Panc1 (cell line): ENCODE measurements around the gene TRPM1. TPM values are rescaled to one million over a fixed set of nuclear protein-coding genes. Genes with fewer than 3 reads are reported as not detected.

Experiments
- ATAC-seq: fragments of 200-7000 bp; cut with Tn5 transposase; 2 replicates; pipeline ENCODE4 v1.9.1; 2020; ENCODE audit warnings: mild to moderate bottlenecking, moderate library complexity
- BruUV-seq: library from RNA; stranded (reverse); fragments of 400-500 nt; replicated peaks from 2 replicates; lab custom pipeline; 2021; lab: Mats Ljungman, UMichigan
- CTCF ChIA-PET: fragments of 300-600 bp; sonication (Branson Sonifier 250); formaldehyde crosslinking; loops from one replicate; lab custom pipeline; 2022; ENCODE audit warnings: antibody characterized with exemption; lab: Charles Lee
- POLR2A ChIA-PET: fragments of 300-600 bp; sonication (Branson Sonifier 250); formaldehyde crosslinking; loops from one replicate; lab custom pipeline; 2022; ENCODE audit warnings: antibody characterized with exemption; lab: Charles Lee
- DNase-seq: peaks from one replicate; pipeline ENCODE4 v3.0.0-alpha.2; 2010; ENCODE audit warnings: low read depth, low spot score
- H3K27ac ChIP-seq: 2 replicates; pipeline ENCODE4 v1.5.1; 2011; ENCODE audit warnings: mild to moderate bottlenecking, low read length, inconsistent platforms
- H3K27me3 ChIP-seq: fragments of 200-500 bp; sonication (Bioruptor generic); 2 replicates; pipeline ENCODE4 v1.6.0; 2014; ENCODE audit warnings: low read length, inconsistent platforms; ENCODE audit not compliant: control insufficient read depth, insufficient read depth
- H3K36me3 ChIP-seq: fragments of 200-500 bp; sonication (Bioruptor generic); 2 replicates; pipeline ENCODE4 v1.5.1; 2014; ENCODE audit warnings: inconsistent platforms, mild to moderate bottlenecking, low read length, moderate library complexity; ENCODE audit not compliant: control insufficient read depth, insufficient read depth
- H3K4me1 ChIP-seq: 2 replicates; pipeline ENCODE4 v1.5.1; 2011; ENCODE audit warnings: inconsistent platforms, mild to moderate bottlenecking, low read length, moderate library complexity; ENCODE audit not compliant: control insufficient read depth, insufficient read depth
- H3K4me3 ChIP-seq, 2 experiments: 2 replicates each; pipeline ENCODE4 v1.5.1; 2011 to 2012; ENCODE audit warnings: low read depth in 2 of 2, low read length in 2 of 2, mild to moderate bottlenecking in 2 of 2, inconsistent platforms in 1 of 2, moderate library complexity in 1 of 2
- H3K9me3 ChIP-seq: fragments of 200-500 bp; sonication (Bioruptor generic); 2 replicates; pipeline ENCODE4 v1.5.1; 2014; ENCODE audit warnings: low read depth, mild to moderate bottlenecking, inconsistent platforms, low read length, moderate library complexity; ENCODE audit not compliant: control insufficient read depth, insufficient read depth
- POLR2AphosphoS5 ChIP-seq: IDR thresholded peaks from 2 replicates; pipeline ENCODE4 v1.6.1; 2012; ENCODE audit warnings: mild to moderate bottlenecking, low read depth, low read length, moderate library complexity
- SIN3A ChIP-seq: IDR thresholded peaks from 2 replicates; pipeline ENCODE4 v1.6.1; 2012; ENCODE audit warnings: low read depth, mild to moderate bottlenecking, low read length, moderate library complexity, borderline replicate concordance; ENCODE audit not compliant: insufficient read depth
- TCF7L2 ChIP-seq: IDR thresholded peaks from 2 replicates; pipeline ENCODE4 v1.6.1; 2011; ENCODE audit warnings: mild to moderate bottlenecking, low read depth, low read length, inconsistent platforms
- in situ Hi-C: cut with HindIII; loops from 2 replicates; pipeline ENCODE4 v1.10.0; 2016; ENCODE audit warnings: low sequenced_read_pairs, low pct_unique_long_range_greater_than_20kb
- intact Hi-C: fragments of 100-400 bp; cut with micrococcal nuclease; formaldehyde crosslinking; loops from one replicate; pipeline ENCODE4 v1.10.0; 2022; ENCODE audit not compliant: unreplicated experiment
- total RNA-seq: library from RNA; stranded (reverse); gene quantifications from one replicate; pipeline ENCODE4 v1.2.1, GENCODE V29; 2021; ENCODE audit not compliant: unreplicated experiment
- TF ChIP-seq, protein P1 (sequence below), 2 experiments: IDR thresholded peaks; 2 replicates each; pipeline ENCODE4 v1.6.1; 2011 to 2012; ENCODE audit warnings: low read depth in 2 of 2, control low read depth in 1 of 2, low read length in 1 of 2, mild to moderate bottlenecking in 1 of 2, moderate library complexity in 1 of 2; ENCODE audit not compliant: insufficient read depth in 1 of 2
- TF ChIP-seq, protein P2 (sequence below): fragments of 450-650 bp; IDR thresholded peaks from 2 replicates; pipeline ENCODE4 v1.5.1; 2017; ENCODE audit warnings: mild to moderate bottlenecking

The TRPM1 gene
- total RNA-seq, 1 experiment from 2014 or later, result not detected

DNA sequence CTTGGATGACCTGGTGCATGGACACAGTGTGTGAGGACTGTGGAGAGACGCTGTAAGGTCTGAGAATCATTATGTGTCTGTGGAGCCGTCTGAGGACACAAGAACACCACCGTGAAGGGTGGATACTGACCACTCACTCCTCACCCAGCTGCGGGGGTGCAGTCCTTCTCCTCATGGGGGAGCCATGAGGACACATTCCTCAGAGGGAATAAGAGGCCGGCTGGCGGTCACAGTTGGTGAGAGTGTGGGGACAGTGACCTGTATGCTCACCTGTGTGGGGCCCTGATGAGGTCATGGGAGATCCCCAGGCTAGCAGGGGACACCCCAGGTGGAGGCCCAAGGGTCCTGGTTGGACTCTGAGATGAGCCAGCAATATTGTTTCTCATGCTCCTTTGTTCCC, 2.5 kb upstream of the TRPM1 start:
- ATAC-seq (no peak), DNase-seq (no peak)
- POLR2A ChIA-PET, result no interaction called here
- no TSS peak for BruUV-seq
- CTCF ChIA-PET, result no interaction called here
- intact Hi-C loops (no loop called here), in situ Hi-C loops (no loop called here)
- Histone ChIP-seq H3K4me3 (no peak overlapping the region), H3K27ac (no peak overlapping the region), H3K27me3 (no peaks in the 10 kb centered on the region), H3K9me3 (no peaks in the 10 kb centered on the region), H3K4me1 (no peaks in the 10 kb centered on the region), H3K36me3 (no peaks in the 10 kb centered on the region)
- TF ChIP-seq, protein P1, sequence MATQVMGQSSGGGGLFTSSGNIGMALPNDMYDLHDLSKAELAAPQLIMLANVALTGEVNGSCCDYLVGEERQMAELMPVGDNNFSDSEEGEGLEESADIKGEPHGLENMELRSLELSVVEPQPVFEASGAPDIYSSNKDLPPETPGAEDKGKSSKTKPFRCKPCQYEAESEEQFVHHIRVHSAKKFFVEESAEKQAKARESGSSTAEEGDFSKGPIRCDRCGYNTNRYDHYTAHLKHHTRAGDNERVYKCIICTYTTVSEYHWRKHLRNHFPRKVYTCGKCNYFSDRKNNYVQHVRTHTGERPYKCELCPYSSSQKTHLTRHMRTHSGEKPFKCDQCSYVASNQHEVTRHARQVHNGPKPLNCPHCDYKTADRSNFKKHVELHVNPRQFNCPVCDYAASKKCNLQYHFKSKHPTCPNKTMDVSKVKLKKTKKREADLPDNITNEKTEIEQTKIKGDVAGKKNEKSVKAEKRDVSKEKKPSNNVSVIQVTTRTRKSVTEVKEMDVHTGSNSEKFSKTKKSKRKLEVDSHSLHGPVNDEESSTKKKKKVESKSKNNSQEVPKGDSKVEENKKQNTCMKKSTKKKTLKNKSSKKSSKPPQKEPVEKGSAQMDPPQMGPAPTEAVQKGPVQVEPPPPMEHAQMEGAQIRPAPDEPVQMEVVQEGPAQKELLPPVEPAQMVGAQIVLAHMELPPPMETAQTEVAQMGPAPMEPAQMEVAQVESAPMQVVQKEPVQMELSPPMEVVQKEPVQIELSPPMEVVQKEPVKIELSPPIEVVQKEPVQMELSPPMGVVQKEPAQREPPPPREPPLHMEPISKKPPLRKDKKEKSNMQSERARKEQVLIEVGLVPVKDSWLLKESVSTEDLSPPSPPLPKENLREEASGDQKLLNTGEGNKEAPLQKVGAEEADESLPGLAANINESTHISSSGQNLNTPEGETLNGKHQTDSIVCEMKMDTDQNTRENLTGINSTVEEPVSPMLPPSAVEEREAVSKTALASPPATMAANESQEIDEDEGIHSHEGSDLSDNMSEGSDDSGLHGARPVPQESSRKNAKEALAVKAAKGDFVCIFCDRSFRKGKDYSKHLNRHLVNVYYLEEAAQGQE (IDR thresholded peaks at IDR 0.05; ENCODE audit: insufficient read depth in 1 of 2, low read depth in 2 of 2, low read length in 1 of 2), result no peak
- TF ChIP-seq, protein P2, sequence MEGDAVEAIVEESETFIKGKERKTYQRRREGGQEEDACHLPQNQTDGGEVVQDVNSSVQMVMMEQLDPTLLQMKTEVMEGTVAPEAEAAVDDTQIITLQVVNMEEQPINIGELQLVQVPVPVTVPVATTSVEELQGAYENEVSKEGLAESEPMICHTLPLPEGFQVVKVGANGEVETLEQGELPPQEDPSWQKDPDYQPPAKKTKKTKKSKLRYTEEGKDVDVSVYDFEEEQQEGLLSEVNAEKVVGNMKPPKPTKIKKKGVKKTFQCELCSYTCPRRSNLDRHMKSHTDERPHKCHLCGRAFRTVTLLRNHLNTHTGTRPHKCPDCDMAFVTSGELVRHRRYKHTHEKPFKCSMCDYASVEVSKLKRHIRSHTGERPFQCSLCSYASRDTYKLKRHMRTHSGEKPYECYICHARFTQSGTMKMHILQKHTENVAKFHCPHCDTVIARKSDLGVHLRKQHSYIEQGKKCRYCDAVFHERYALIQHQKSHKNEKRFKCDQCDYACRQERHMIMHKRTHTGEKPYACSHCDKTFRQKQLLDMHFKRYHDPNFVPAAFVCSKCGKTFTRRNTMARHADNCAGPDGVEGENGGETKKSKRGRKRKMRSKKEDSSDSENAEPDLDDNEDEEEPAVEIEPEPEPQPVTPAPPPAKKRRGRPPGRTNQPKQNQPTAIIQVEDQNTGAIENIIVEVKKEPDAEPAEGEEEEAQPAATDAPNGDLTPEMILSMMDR, result no peak
- TF ChIP-seq SIN3A, result no peak

DNA sequence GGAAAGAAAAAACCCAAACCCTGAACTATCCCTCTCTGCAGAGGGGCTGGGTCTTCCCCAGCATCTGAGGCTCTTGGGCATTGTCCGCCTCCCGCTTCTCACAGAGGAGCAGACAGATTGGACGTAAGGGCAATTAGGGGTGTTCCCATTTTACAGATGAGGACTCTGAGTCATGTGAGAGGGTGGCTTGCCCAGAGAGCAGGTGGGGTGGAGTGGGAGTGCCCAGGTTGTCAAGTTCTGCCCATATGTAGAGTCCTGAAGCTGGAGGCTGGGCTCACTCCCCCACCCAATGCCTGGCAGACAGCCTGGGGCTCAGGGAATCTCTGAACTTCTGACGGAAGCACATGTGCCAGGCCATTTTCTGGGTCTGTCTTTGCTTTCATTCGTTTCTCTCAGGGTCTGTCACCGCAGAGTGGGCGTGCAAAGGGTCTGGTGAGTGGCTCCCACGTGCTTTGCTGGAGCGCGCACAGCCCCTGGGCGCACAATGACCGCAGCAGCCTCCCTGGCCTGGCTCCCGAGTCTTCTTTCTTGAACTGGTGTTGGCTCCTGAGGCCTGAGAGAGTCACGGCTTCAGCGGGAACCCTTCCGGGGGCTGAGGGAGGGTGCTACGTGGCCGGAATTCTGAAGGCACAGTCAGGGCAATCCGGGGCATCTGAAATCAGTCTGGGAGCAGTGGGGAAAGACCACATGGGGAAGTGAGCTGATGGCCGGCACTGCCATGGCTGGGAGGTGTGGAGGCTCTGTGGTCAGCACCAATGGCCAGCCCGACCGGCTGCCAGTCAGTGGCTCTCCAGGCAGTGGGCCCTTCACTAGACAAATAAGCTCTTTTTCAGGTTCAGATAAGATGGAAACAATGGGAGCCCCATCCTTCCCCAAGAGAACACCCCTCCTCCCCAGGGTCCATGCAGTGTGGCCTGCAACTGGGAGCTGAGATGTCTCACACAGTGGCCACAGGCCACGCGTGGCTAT, 1.1 kb upstream of the TRPM1 start:
- TF ChIP-seq, protein P2, result no peak
- TF ChIP-seq SIN3A (no peak), POLR2AphosphoS5 (no peak), TCF7L2 (no peak)
- TF ChIP-seq, protein P1 (IDR thresholded peaks at IDR 0.05; ENCODE audit: insufficient read depth in 1 of 2, low read depth in 2 of 2, low read length in 1 of 2), result no peak
- no peaks in the 10 kb centered on the region for H3K9me3 ChIP-seq
- intact Hi-C loops, result no loop called here
- in situ Hi-C loops, result no loop called here
- no peaks in the 10 kb centered on the region for H3K4me1 ChIP-seq
- ATAC-seq, result no peak
- POLR2A ChIA-PET, result no interaction called here
- no peak overlapping the region for H3K27ac ChIP-seq
- no peak overlapping the region for H3K4me3 ChIP-seq
- H3K36me3 ChIP-seq, result no peaks in the 10 kb centered on the region
- CTCF ChIA-PET, result no interaction called here
- H3K27me3 ChIP-seq, result no peaks in the 10 kb centered on the region
- no peak for DNase-seq
- no TSS peak for BruUV-seq
